WERI-Rb-1 (cell line): ENCODE results near the gene SBK1.

Experiments
- DNase-seq: peaks from one replicate; pipeline ENCODE4 v3.0.0-alpha.2; 2020
- H3K27ac ChIP-seq: fragments of 250-450 bp; sonication (Bioruptor Pico); 2 replicates; pipeline ENCODE4 v1.5.1; 2020; ENCODE audit warnings: mild to moderate bottlenecking, moderate library complexity
- H3K27me3 ChIP-seq: fragments of 250-450 bp; sonication (Bioruptor Pico); 2 replicates; pipeline ENCODE4 v1.5.1; 2021; ENCODE audit warnings: mild to moderate bottlenecking, low read depth, moderate library complexity; ENCODE audit not compliant: insufficient read depth, severe bottlenecking
- H3K36me3 ChIP-seq: fragments of 250-450 bp; sonication (Bioruptor Pico); 2 replicates; pipeline ENCODE4 v1.5.1; 2020; ENCODE audit warnings: mild to moderate bottlenecking, moderate library complexity
- H3K4me3 ChIP-seq: 2 replicates; pipeline ENCODE4 v1.5.1; 2011; ENCODE audit warnings: low read depth, mild to moderate bottlenecking, control low read depth, low read length
- H3K9me3 ChIP-seq: fragments of 250-450 bp; sonication (Bioruptor Pico); 2 replicates; pipeline ENCODE4 v1.5.1; 2021; ENCODE audit warnings: mild to moderate bottlenecking, moderate library complexity; ENCODE audit not compliant: severe bottlenecking
- CTCF ChIP-seq: IDR thresholded peaks from 2 replicates; pipeline ENCODE4 v1.5.1; 2011; ENCODE audit warnings: low read depth, mild to moderate bottlenecking, control low read depth, inconsistent platforms, low read length

Gene SBK1

DNA sequence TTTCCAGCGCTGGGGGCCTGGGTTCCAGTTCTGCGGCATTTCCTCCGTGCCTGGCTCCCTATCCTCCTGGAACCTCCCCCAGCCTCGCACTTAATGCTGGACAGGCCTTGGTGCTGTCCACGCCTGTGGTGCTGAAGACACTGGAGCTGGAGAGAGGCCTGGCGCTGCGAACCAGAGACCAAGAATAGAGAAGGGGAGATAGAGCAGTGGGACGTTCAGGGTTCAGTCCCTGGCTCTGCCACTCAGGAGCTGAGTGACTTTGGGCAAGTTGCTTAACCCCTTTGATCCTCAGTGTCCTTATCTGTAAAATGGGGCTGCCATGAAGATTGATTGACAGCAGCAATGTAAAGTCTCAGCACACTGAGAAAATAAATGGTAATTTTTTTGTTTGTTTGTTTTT is 11.9 kb downstream of the SBK1 start:
- Histone ChIP-seq H3K27ac (no peak overlapping the region), H3K9me3 (no peaks in the 10 kb centered on the region), H3K27me3 (no peaks in the 10 kb centered on the region), H3K4me3 (no peak overlapping the region), H3K36me3 (peaks cover 17% of the 10 kb centered on the region)
- DNase-seq = no peak
- TF ChIP-seq CTCF = no peak

DNA sequence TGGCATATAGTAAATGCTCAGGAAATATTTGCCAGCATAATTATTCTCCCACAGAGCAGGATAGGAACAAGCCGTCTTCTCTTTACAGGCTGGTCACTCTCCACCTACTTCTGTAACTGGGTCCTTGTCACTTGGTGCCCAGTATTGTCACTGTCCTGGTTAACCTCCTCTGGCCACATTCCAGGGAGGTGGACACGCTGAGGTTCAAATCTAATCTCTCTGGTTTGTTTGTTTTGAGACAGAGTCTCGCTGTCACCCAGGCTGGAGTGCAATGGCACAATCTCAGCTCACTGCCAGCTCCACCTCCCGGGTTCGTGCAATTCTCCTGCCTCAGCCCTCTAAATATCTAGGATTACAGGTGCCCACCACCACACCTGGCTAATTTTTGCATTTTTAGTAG is 15.6 kb downstream of the SBK1 start:
- DNase-seq = no peak
- H3K4me3 ChIP-seq = no peak overlapping the region
- no peaks in the 10 kb centered on the region for H3K27me3 ChIP-seq
- H3K36me3 ChIP-seq = peaks cover 14% of the 10 kb centered on the region
- TF ChIP-seq CTCF = no peak
- no peak overlapping the region for H3K27ac ChIP-seq
- no peaks in the 10 kb centered on the region for H3K9me3 ChIP-seq

- Histone ChIP-seq H3K27me3 (no peaks in the 10 kb centered on the region), H3K4me3 (no peak overlapping the region), H3K27ac (no peak overlapping the region), H3K9me3 (no peaks in the 10 kb centered on the region), H3K36me3 (peaks cover 13% of the 10 kb centered on the region)
- TF ChIP-seq CTCF = no peak
- no peak for DNase-seq
Measured at GRCh38 chr16:28308794-28309584, 16.7 kb downstream of the SBK1 start.

DNA sequence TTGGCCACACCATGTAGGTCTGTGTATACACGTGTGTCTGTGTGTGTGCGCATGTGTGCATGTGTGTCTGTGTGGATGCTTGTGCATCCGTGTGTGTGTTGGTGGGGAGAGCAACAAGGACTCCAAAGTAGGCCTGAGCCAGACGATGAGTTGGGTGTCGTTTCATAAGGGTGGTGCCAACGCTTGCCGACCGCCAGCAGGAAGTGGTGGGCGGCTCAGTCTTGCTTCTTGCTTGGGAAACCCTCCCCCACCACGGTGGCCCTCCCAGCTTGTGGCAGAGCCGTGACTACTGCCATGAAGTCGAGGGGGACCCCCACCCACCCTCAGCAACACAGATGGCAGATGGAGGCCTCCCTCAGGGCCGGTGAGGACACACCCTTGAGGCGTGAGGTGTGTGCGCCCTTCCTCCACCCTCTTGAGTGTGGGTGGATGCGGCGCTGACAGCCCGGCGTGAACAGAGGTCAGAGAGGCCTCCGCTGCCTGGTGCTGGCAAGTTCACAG is 17.5 kb downstream of the SBK1 start:
- no peak for DNase-seq
- Histone ChIP-seq H3K36me3 (peaks cover 8% of the 10 kb centered on the region), H3K27me3 (no peaks in the 10 kb centered on the region), H3K4me3 (no peak overlapping the region), H3K27ac (no peak overlapping the region), H3K9me3 (no peaks in the 10 kb centered on the region)
- TF ChIP-seq CTCF = no peak

DNA sequence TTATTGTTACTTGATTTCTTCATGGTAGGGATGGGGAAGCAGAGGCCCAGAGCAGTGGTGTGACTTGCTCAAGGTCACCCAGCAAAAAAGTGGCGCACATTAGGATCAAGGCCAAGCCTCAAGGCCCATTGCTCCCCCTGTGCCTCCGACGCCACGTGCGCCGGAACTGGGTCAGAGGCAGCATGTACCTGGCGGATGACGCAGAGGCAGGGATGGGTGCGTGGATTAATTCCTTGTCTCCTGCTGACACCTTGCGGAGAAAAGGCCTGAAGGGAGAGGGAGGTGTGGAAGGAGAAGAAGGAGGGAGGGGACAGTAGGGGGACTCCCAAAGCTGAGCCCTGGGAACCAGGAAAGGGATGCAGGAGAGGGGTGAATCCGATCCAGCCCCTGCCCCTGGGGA is 18.5 kb downstream of the SBK1 start:
- H3K27ac ChIP-seq = no peak overlapping the region
- DNase-seq = no peak
- no peaks in the 10 kb centered on the region for H3K27me3 ChIP-seq
- TF ChIP-seq CTCF = no peak
- H3K36me3 ChIP-seq = peaks cover 5% of the 10 kb centered on the region; the same call in 1 of the 2 replicates
- no peaks in the 10 kb centered on the region for H3K9me3 ChIP-seq
- H3K4me3 ChIP-seq = no peak overlapping the region
